ENCODE data around the gene TBL1X. TPM values are rescaled to one million over a fixed set of nuclear protein-coding genes. Genes with fewer than 3 reads are reported as not detected.

Gene TBL1X
- polyA plus RNA-seq, 4 donors = 0.89 to 9.6 (median 3.9) TPM

GRCh38 chrX:9516635-9517034, 51.8 kb downstream of the TBL1X start:
- DNase-seq = no peak
- no peak for FAIRE-seq
- H3K9me3 ChIP-seq (ENCODE audit: control insufficient read depth in 2 of 2, insufficient read depth in 1 of 2, low read depth in 1 of 2, low read length in 1 of 2) = no peaks in the 10 kb centered on the region
- no peaks in the 10 kb centered on the region for H3K27me3 ChIP-seq (ENCODE audit: control insufficient read depth in 3 of 3, insufficient read depth in 3 of 3, low read length in 3 of 3)
- peaks cover 0 to 2% (median 0%) of the 10 kb centered on the region in 3 donors for H3K36me3 ChIP-seq (ENCODE audit: control insufficient read depth in 3 of 3, insufficient read depth in 2 of 3, low read depth in 1 of 3, low read length in 3 of 3)
- H3K27ac ChIP-seq (ENCODE audit: low read depth in 1 of 3, low read length in 2 of 3) = no peak overlapping the region
- no peak overlapping the region for H3K4me3 ChIP-seq (ENCODE audit: low read depth in 1 of 3, low read length in 3 of 3)
- H3K4me1 ChIP-seq (ENCODE audit: control insufficient read depth in 3 of 3, insufficient read depth in 2 of 3, low read depth in 1 of 3, low read length in 2 of 3) = no peaks in the 10 kb centered on the region
- 68 to 83% (median 81%) methylated on average over 3 of the region's 3 CpGs for WGBS, 3 donors

DNA sequence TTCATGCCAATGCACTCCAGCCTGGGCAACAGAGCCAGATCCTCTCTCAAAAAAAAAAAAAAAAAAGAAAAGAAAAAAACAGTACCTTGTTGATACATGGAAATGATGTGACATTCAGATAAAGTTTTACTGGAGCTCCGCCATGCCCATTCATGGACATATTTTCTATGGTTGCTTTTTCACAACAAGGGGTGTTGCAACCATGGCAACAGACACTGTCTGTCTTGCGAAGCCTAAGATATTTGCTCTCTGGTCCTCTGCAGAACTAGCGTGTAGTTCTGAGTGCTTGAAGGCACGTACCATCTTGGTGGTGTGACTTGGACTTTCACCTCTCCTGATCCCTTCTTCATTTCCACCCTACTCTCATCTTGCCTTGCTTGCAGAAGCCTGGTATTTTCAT, 53.2 kb downstream of the TBL1X start:
- H3K27me3 ChIP-seq (ENCODE audit: control insufficient read depth in 3 of 3, insufficient read depth in 3 of 3, low read length in 3 of 3) = no peaks in the 10 kb centered on the region
- no peak overlapping the region for H3K27ac ChIP-seq (ENCODE audit: low read depth in 1 of 3, low read length in 2 of 3)
- no peaks in the 10 kb centered on the region for H3K9me3 ChIP-seq (ENCODE audit: control insufficient read depth in 2 of 2, insufficient read depth in 1 of 2, low read depth in 1 of 2, low read length in 1 of 2)
- H3K4me3 ChIP-seq (ENCODE audit: low read depth in 1 of 3, low read length in 3 of 3) = no peak overlapping the region
- no peaks in the 10 kb centered on the region for H3K4me1 ChIP-seq (ENCODE audit: control insufficient read depth in 3 of 3, insufficient read depth in 2 of 3, low read depth in 1 of 3, low read length in 2 of 3)
- H3K36me3 ChIP-seq (ENCODE audit: control insufficient read depth in 3 of 3, insufficient read depth in 2 of 3, low read depth in 1 of 3, low read length in 3 of 3) = no peaks in the 10 kb centered on the region
- DNase-seq (no peak), FAIRE-seq (no peak)
- WGBS, 3 donors = 80 to 94% (median 86%) methylated on average over 4 of the region's 4 CpGs

DNA sequence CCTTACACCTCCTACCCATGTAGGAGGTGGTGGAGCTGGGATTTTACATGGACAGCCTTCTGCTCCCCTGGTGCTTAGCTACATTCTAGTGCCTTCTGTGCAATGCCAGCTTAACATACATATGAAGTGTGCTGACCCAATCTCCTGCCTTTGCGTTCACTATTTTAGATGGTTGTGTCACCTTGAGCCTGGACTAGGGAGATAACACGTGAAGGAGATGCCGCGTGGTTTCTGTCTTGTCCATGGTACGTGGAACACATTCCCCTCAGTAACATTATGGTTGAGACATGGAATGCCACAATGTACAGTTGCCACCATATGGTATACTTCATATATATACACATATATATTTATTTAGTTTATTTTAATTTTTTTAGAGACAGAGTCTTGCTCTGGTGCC, 54.0 kb downstream of the TBL1X start:
- FAIRE-seq = no peak
- Histone ChIP-seq H3K27ac (ENCODE audit: low read depth in 1 of 3, low read length in 2 of 3) (no peak overlapping the region), H3K9me3 (ENCODE audit: control insufficient read depth in 2 of 2, insufficient read depth in 1 of 2, low read depth in 1 of 2, low read length in 1 of 2) (no peaks in the 10 kb centered on the region), H3K4me1 (ENCODE audit: control insufficient read depth in 3 of 3, insufficient read depth in 2 of 3, low read depth in 1 of 3, low read length in 2 of 3) (no peaks in the 10 kb centered on the region), H3K36me3 (ENCODE audit: control insufficient read depth in 3 of 3, insufficient read depth in 2 of 3, low read depth in 1 of 3, low read length in 3 of 3) (no peaks in the 10 kb centered on the region), H3K27me3 (ENCODE audit: control insufficient read depth in 3 of 3, insufficient read depth in 3 of 3, low read length in 3 of 3) (no peaks in the 10 kb centered on the region), H3K4me3 (ENCODE audit: low read depth in 1 of 3, low read length in 3 of 3) (no peak overlapping the region)
- WGBS, 3 donors = 93 to 100% (median 97%) methylated on average over 5 of the region's 5 CpGs
- DNase-seq = no peak

- H3K9me3 ChIP-seq (ENCODE audit: control insufficient read depth in 2 of 2, insufficient read depth in 1 of 2, low read depth in 1 of 2, low read length in 1 of 2) = no peaks in the 10 kb centered on the region
- 53 to 63% (median 60%) methylated on average over 8 of the region's 8 CpGs for WGBS, 3 donors
- H3K36me3 ChIP-seq (ENCODE audit: control insufficient read depth in 3 of 3, insufficient read depth in 2 of 3, low read depth in 1 of 3, low read length in 3 of 3) = no peaks in the 10 kb centered on the region
- H3K27ac ChIP-seq (ENCODE audit: low read depth in 1 of 3, low read length in 2 of 3) = no peak overlapping the region
- no peaks in the 10 kb centered on the region for H3K4me1 ChIP-seq (ENCODE audit: control insufficient read depth in 3 of 3, insufficient read depth in 2 of 3, low read depth in 1 of 3, low read length in 2 of 3)
- no peaks in the 10 kb centered on the region for H3K27me3 ChIP-seq (ENCODE audit: control insufficient read depth in 3 of 3, insufficient read depth in 3 of 3, low read length in 3 of 3)
- DNase-seq (no peak), FAIRE-seq (no peak)
- no peak overlapping the region for H3K4me3 ChIP-seq (ENCODE audit: low read depth in 1 of 3, low read length in 3 of 3)
Measured at GRCh38 chrX:9519546-9520216, 54.8 kb downstream of the TBL1X start.

GRCh38 chrX:9520217-9520590, 55.3 kb downstream of the TBL1X start:
- H3K27me3 ChIP-seq (ENCODE audit: control insufficient read depth in 3 of 3, insufficient read depth in 3 of 3, low read length in 3 of 3) = no peaks in the 10 kb centered on the region
- H3K4me1 ChIP-seq (ENCODE audit: control insufficient read depth in 3 of 3, insufficient read depth in 2 of 3, low read depth in 1 of 3, low read length in 2 of 3) = no peaks in the 10 kb centered on the region
- no peak overlapping the region for H3K27ac ChIP-seq (ENCODE audit: low read depth in 1 of 3, low read length in 2 of 3)
- no peaks in the 10 kb centered on the region for H3K36me3 ChIP-seq (ENCODE audit: control insufficient read depth in 3 of 3, insufficient read depth in 2 of 3, low read depth in 1 of 3, low read length in 3 of 3)
- 81 to 85% (median 82%) methylated on average over 5 to 6 of the region's 6 CpGs for WGBS, 3 donors
- H3K9me3 ChIP-seq (ENCODE audit: control insufficient read depth in 2 of 2, insufficient read depth in 1 of 2, low read depth in 1 of 2, low read length in 1 of 2) = no peaks in the 10 kb centered on the region
- no peak for FAIRE-seq
- no peak for DNase-seq
- H3K4me3 ChIP-seq (ENCODE audit: low read depth in 1 of 3, low read length in 3 of 3) = no peak overlapping the region

GRCh38 chrX:9522378-9523155, 57.7 kb downstream of the TBL1X start:
- 76 to 94% (median 84%) methylated on average over 7 of the region's 7 CpGs for WGBS, 3 donors
- Histone ChIP-seq H3K36me3 (ENCODE audit: control insufficient read depth in 3 of 3, insufficient read depth in 2 of 3, low read depth in 1 of 3, low read length in 3 of 3) (peaks cover 0 to 2% (median 0%) of the 10 kb centered on the region in 3 donors), H3K9me3 (ENCODE audit: control insufficient read depth in 2 of 2, insufficient read depth in 1 of 2, low read depth in 1 of 2, low read length in 1 of 2) (no peaks in the 10 kb centered on the region), H3K4me1 (ENCODE audit: control insufficient read depth in 3 of 3, insufficient read depth in 2 of 3, low read depth in 1 of 3, low read length in 2 of 3) (no peaks in the 10 kb centered on the region), H3K27ac (ENCODE audit: low read depth in 1 of 3, low read length in 2 of 3) (no peak overlapping the region), H3K27me3 (ENCODE audit: control insufficient read depth in 3 of 3, insufficient read depth in 3 of 3, low read length in 3 of 3) (no peaks in the 10 kb centered on the region), H3K4me3 (ENCODE audit: low read depth in 1 of 3, low read length in 3 of 3) (no peak overlapping the region)
- DNase-seq (no peak), FAIRE-seq (no peak)

DNA sequence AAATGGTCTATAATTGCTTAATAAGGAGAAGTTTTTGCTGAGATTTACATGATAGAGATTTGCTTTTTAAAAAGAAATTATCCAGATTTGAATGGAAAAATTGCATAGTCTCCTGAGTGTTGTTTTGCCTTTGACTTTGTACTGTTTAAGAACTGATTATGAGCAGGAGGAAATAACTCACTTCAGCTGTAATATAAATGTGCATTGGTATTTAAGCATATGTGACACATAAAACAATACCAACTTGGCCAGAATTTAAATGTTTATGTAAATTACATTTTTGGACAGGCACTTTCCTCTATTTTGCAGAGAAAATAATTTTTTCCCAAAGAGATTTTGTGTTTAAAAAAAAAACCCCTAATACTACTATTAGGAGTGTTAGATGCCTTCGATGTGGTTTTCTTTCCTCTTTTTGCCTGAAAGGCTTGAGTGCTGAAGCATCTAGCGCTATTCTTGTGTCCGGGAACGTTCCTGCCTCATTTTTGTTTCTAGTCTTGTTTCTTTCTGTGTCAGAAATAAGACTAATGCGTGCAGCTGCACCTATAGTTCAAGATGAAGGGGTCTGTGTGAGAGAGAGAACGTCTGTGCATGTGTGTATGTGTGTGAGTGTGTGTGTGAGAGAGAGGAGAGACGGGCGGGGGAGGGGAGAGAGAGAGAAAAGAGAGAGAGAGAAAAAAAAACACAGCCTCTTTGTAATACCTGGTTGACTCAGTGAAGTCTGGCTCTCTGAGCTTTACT, 60.8 kb downstream of the TBL1X start:
- no peak for FAIRE-seq
- no peak for DNase-seq
- Histone ChIP-seq H3K36me3 (ENCODE audit: control insufficient read depth in 3 of 3, insufficient read depth in 2 of 3, low read depth in 1 of 3, low read length in 3 of 3) (peaks cover 0 to 2% (median 0%) of the 10 kb centered on the region in 3 donors), H3K4me1 (ENCODE audit: control insufficient read depth in 3 of 3, insufficient read depth in 2 of 3, low read depth in 1 of 3, low read length in 2 of 3) (no peaks in the 10 kb centered on the region), H3K27me3 (ENCODE audit: control insufficient read depth in 3 of 3, insufficient read depth in 3 of 3, low read length in 3 of 3) (no peaks in the 10 kb centered on the region), H3K9me3 (ENCODE audit: control insufficient read depth in 2 of 2, insufficient read depth in 1 of 2, low read depth in 1 of 2, low read length in 1 of 2) (no peaks in the 10 kb centered on the region), H3K27ac (ENCODE audit: low read depth in 1 of 3, low read length in 2 of 3) (no peak overlapping the region), H3K4me3 (ENCODE audit: low read depth in 1 of 3, low read length in 3 of 3) (no peak overlapping the region)
- WGBS, 3 donors = 51 to 85% (median 62%) methylated on average over 8 of the region's 8 CpGs

GRCh38 chrX:9526965-9527364, 62.1 kb downstream of the TBL1X start:
- H3K4me1 ChIP-seq (ENCODE audit: control insufficient read depth in 3 of 3, insufficient read depth in 2 of 3, low read depth in 1 of 3, low read length in 2 of 3) = no peaks in the 10 kb centered on the region
- H3K36me3 ChIP-seq (ENCODE audit: control insufficient read depth in 3 of 3, insufficient read depth in 2 of 3, low read depth in 1 of 3, low read length in 3 of 3) = peaks cover 0 to 2% (median 0%) of the 10 kb centered on the region in 3 donors
- no peaks in the 10 kb centered on the region for H3K9me3 ChIP-seq (ENCODE audit: control insufficient read depth in 2 of 2, insufficient read depth in 1 of 2, low read depth in 1 of 2, low read length in 1 of 2)
- no peak for DNase-seq
- no peak overlapping the region for H3K27ac ChIP-seq (ENCODE audit: low read depth in 1 of 3, low read length in 2 of 3)
- H3K4me3 ChIP-seq (ENCODE audit: low read depth in 1 of 3, low read length in 3 of 3) = no peak overlapping the region
- 70 to 86% (median 82%) methylated on average over 11 to 14 of the region's 14 CpGs for WGBS, 3 donors
- no peak for FAIRE-seq
- H3K27me3 ChIP-seq (ENCODE audit: control insufficient read depth in 3 of 3, insufficient read depth in 3 of 3, low read length in 3 of 3) = no peaks in the 10 kb centered on the region
